GM12801 (cell line): ENCODE results near the gene TMEM95.

Experiments used
- CTCF ChIP-seq: IDR thresholded peaks from one replicate; pipeline ENCODE4 v1.5.1; 2011; ENCODE audit warnings: control low read depth; ENCODE audit not compliant: insufficient read length; ENCODE audit errors: extremely low read depth

TMEM95 gene

GRCh38 chr17:7355573-7355972, 617 bp downstream of the TMEM95 start:
- TF ChIP-seq CTCF, result no peak

GRCh38 chr17:7356072-7356549, 1.2 kb downstream of the TMEM95 start:
- no peak for TF ChIP-seq CTCF

- no peak for TF ChIP-seq CTCF
Observed at GRCh38 chr17:7356756-7357155, 1.8 kb downstream of the TMEM95 start.

- no peak for TF ChIP-seq CTCF
Observed at GRCh38 chr17:7357381-7357780, 2.4 kb downstream of the TMEM95 start.

GRCh38 chr17:7361906-7362305, 7.0 kb downstream of the TMEM95 start:
- TF ChIP-seq CTCF, result no peak

- no peak for TF ChIP-seq CTCF
Observed at GRCh38 chr17:7363311-7363710, 8.4 kb downstream of the TMEM95 start.

GRCh38 chr17:7367083-7367482, 12.1 kb downstream of the TMEM95 start:
- TF ChIP-seq CTCF, result no peak
